ENCODE data around the gene ADGRG2.

GRCh38 chrX:19019996-19020395 is 102.3 kb downstream of the ADGRG2 start:
- TF ChIP-seq CTCF (tag by site-specific recombination; IDR thresholded peaks at IDR 0.05) (no peak), GLIS1 (tag by site-specific recombination; IDR thresholded peaks at IDR 0.05) (no peak), SP3 (tag by site-specific recombination; IDR thresholded peaks at IDR 0.05) (no peak), ZNF416 (tag by site-specific recombination; IDR thresholded peaks at IDR 0.05) (no peak), BCL11B (tag by site-specific recombination; IDR thresholded peaks at IDR 0.05; ENCODE audit: low read depth) (no peak), ZBTB49 (tag by site-specific recombination; IDR thresholded peaks at IDR 0.05; ENCODE audit: low read depth) (no peak), ZNF311 (tag by site-specific recombination; IDR thresholded peaks at IDR 0.05; ENCODE audit: borderline replicate concordance) (no peak), ZNF146 (tag by site-specific recombination; IDR thresholded peaks at IDR 0.05) (no peak), ZNF747 (tag by site-specific recombination; IDR thresholded peaks at IDR 0.05) (no peak), SCRT1 (tag by site-specific recombination; IDR thresholded peaks at IDR 0.05; ENCODE audit: borderline replicate concordance) (no peak)

Data from HEK293 (cell line).